ENCODE results near the gene NNAT. TPM values are rescaled to one million over a fixed set of nuclear protein-coding genes. Genes with fewer than 3 reads are reported as not detected.

NNAT gene
- total RNA-seq, 1 experiment from 2014 or later = not detected

- peaks cover 15% of the 10 kb centered on the region for H3K36me3 Mint-ChIP-seq (ENCODE audit: insufficient read depth, unreplicated experiment)
- POLR2A ChIA-PET = interaction anchor here (0.9 to 4.0 kb wide), 11 partner anchors 9 to 233 kb away, joined by 3 to 21 read pairs (median 3); partner anchors contain the start of gene BLCAP
- CTCF ChIA-PET = interaction anchor here (0.6 to 2.2 kb wide), 6 partner anchors 10 to 63 kb away, joined by 3 to 7 read pairs (median 5); no protein-coding TSS in a partner anchor
- no peak for DNase-seq (ENCODE audit: unreplicated experiment)
- H3K27ac Mint-ChIP-seq (ENCODE audit: low read depth, unreplicated experiment) = no peak overlapping the region
- no TSS peak for BruUV-seq (replicated peaks)
- no peak for TF ChIP-seq CTCF (IDR thresholded peaks at IDR 0.05; ENCODE audit: unreplicated experiment)
- intact Hi-C loops (cut with micrococcal nuclease) = no loop called here
- no peaks in the 10 kb centered on the region for H3K4me1 Mint-ChIP-seq (ENCODE audit: insufficient read depth, unreplicated experiment)
- H3K4me3 Mint-ChIP-seq (ENCODE audit: unreplicated experiment) = no peak overlapping the region
- H3K9me3 Mint-ChIP-seq (ENCODE audit: unreplicated experiment) = no peaks in the 10 kb centered on the region
- H3K27me3 Mint-ChIP-seq (ENCODE audit: insufficient read depth, unreplicated experiment) = no peaks in the 10 kb centered on the region
Measured at GRCh38 chr20:37502654-37503053, 18.4 kb upstream of the NNAT start.

DNA sequence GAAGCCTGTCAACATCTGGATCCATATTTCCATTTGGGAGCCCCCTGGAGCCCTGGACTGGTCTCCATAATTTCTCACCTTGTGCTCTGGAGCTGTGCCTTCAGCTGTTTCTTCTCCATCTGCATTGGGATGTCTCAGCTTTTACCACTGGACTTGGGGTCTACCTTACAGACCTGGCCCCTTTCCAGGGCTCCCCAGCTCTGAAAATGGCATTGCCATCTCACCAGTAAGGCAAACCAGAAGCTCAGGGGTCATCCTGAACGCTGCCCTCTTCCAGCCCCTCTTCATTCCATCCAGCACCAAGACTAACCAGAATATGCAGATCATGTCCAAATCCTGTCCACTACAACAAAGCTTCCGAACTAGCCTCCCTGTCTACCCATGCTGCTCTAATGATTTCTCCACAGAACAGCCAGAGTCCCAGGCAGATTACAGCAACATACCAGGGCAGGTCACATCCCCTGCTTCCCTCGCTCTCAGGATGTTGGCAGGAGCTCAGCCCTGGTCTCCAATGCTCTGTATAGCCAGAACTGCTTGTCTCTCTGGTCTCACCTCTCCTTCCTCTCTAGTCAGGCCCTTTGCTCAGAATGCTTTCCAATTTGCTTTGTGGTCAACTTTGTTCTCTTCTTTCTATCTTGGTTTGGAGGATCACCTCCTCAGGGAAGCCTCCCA, 17.7 kb upstream of the NNAT start:
- no peak overlapping the region for H3K27ac Mint-ChIP-seq (ENCODE audit: low read depth, unreplicated experiment)
- peaks cover 9% of the 10 kb centered on the region for H3K36me3 Mint-ChIP-seq (ENCODE audit: insufficient read depth, unreplicated experiment)
- no peak for DNase-seq (ENCODE audit: unreplicated experiment)
- POLR2A ChIA-PET = interaction anchor here (0.7 to 4.0 kb wide), 11 partner anchors 10 to 684 kb away, joined by 3 to 21 read pairs (median 3); partner anchors contain the start of gene BLCAP
- H3K27me3 Mint-ChIP-seq (ENCODE audit: insufficient read depth, unreplicated experiment) = no peaks in the 10 kb centered on the region
- intact Hi-C loops (cut with micrococcal nuclease) = no loop called here
- H3K4me3 Mint-ChIP-seq (ENCODE audit: unreplicated experiment) = no peak overlapping the region
- no peak for TF ChIP-seq CTCF (IDR thresholded peaks at IDR 0.05; ENCODE audit: unreplicated experiment)
- no peaks in the 10 kb centered on the region for H3K4me1 Mint-ChIP-seq (ENCODE audit: insufficient read depth, unreplicated experiment)
- H3K9me3 Mint-ChIP-seq (ENCODE audit: unreplicated experiment) = no peaks in the 10 kb centered on the region
- CTCF ChIA-PET = interaction anchor here (0.6 to 1.6 kb wide), 2 partner anchors 11 to 63 kb away, joined by 4 to 5 read pairs; no protein-coding TSS in a partner anchor
- BruUV-seq (replicated peaks) = no TSS peak

GRCh38 chr20:37504404-37505096, 16.5 kb upstream of the NNAT start:
- Mint-ChIP-seq H3K4me1 (ENCODE audit: insufficient read depth, unreplicated experiment) (no peaks in the 10 kb centered on the region), H3K27ac (ENCODE audit: low read depth, unreplicated experiment) (no peak overlapping the region), H3K9me3 (ENCODE audit: unreplicated experiment) (no peaks in the 10 kb centered on the region), H3K27me3 (ENCODE audit: insufficient read depth, unreplicated experiment) (no peaks in the 10 kb centered on the region), H3K36me3 (ENCODE audit: insufficient read depth, unreplicated experiment) (peaks cover 15% of the 10 kb centered on the region), H3K4me3 (ENCODE audit: unreplicated experiment) (no peak overlapping the region)
- ChIA-PET POLR2A (interaction anchor here (0.9 to 4.0 kb wide), 4 partner anchors 9 to 123 kb away, joined by 3 to 21 read pairs (median 4); partner anchors contain the start of gene BLCAP), CTCF (interaction anchor here (0.6 kb wide), 1 partner anchor 20 kb away, joined by 5 read pairs; no protein-coding TSS in a partner anchor)
- no peak for DNase-seq (ENCODE audit: unreplicated experiment)
- intact Hi-C loops (cut with micrococcal nuclease) = no loop called here
- BruUV-seq (replicated peaks) = no TSS peak
- TF ChIP-seq CTCF (IDR thresholded peaks at IDR 0.05; ENCODE audit: unreplicated experiment) = no peak

All from MCF 10A (cell line).